Femur (tissue), 1 donor: ENCODE data around the gene ART1.

Source experiments
- DNase-seq: peaks from one replicate; pipeline ENCODE4 v3.0.0-alpha.2; 2017

ART1 gene

DNA sequence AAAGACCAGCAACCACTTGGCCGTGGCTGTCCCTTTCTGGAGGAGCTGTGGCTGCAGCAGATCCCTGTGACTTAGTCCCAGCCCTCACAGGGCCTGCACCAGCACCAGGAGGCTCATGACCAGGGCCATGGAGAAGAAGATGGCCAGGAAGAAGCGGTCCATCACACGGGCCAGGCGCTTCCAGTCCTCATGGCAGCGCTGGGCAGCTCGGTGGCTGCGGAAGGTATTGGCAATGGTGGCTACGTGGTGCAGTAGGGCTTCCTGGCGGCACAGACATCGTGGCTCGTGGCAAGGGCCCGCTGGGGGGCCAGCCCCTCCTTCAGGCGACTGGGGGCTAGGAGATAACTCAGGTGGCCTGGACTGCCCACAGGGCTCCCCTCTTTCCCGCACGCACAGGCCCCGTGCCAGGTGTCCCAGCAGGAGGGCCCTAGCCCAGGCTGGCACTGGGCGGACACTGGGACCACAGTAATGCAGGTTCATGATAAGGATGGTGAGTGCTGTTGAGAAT, 21.1 kb downstream of the ART1 start:
- no peak for DNase-seq

DNA sequence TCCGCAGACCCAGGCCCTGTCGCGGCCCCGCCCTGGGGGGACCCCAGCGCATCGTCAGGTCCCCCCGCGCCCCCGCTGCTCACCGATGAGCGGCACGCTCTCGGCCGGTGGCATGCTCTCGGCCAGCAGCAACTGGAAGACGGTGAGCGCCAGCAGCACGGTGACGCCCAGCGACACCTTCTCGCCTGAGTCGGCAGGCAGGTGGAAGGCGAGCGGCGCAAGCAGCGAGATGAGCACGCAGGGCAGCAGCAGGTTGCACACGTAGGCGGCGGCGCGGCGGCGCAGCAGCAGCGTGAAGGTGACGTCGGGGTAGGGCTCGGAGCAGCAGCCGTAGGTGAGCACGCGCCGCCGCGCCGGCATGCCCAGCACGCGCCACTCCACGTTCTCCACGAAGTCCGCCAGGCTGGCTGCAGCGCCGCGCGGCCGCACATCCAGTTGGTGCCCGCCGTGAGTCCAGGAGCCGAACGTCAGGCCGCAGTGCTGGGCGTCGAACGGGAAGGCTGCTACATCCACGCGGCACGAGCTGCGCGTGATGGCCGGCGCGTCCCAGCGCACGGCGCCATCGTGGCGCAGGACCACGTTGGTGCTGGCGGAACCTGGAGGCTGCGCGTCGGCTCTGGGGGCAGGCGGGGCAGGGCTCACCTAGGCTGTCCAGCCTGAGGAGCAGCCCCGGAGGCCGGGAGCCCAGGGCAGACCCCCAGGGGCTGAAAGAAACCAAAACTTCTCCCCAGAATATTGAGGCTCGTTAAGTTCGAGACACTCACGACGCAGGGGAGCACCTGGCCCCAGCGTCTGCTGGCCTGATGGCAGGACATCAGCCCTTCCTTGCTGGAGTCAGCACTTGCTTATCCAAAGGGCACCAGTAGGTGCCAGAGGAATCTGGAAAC, 22.5 kb downstream of the ART1 start:
- DNase-seq = no peak

DNA sequence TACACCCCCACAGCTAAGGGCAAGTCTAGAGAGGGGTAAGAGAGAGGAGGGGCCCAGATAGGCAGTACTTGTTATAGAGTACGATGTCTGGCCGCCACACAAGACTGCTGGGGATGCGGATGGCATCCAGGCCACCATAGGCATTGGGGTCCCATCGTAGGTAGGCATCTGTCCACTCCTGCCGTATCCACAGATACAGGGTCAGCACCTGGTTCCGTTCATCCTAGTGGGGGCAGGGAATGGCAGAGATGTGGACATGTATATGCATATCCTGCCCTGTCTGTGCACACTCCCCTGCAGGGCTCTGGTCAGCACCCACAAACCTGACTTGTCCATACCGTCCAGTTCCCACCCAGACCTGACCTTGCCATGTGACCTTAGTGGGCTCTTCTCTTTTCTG, 24.2 kb downstream of the ART1 start:
- no peak for DNase-seq

DNA sequence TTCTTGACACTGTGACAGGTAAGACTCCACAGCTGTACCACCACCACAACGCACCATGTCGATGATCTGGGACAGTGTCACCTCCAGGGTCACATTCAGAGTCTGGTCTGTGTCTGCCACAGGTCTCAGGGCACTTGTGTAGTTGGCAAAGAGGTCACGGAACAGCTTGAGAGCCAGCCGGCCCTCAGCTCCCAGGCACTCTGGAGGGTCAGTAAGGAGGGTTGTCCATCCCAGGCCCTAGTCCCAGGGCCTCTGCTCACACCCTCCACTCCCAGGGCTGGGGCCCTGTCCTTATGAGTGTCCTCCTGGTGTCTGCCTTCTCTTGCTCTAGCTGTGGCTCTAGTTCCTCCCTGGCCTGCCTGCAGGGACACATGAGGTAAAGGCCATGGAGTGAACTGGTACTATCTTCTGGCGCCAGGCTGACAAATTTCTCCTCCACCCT, 24.8 kb downstream of the ART1 start:
- no peak for DNase-seq

DNA sequence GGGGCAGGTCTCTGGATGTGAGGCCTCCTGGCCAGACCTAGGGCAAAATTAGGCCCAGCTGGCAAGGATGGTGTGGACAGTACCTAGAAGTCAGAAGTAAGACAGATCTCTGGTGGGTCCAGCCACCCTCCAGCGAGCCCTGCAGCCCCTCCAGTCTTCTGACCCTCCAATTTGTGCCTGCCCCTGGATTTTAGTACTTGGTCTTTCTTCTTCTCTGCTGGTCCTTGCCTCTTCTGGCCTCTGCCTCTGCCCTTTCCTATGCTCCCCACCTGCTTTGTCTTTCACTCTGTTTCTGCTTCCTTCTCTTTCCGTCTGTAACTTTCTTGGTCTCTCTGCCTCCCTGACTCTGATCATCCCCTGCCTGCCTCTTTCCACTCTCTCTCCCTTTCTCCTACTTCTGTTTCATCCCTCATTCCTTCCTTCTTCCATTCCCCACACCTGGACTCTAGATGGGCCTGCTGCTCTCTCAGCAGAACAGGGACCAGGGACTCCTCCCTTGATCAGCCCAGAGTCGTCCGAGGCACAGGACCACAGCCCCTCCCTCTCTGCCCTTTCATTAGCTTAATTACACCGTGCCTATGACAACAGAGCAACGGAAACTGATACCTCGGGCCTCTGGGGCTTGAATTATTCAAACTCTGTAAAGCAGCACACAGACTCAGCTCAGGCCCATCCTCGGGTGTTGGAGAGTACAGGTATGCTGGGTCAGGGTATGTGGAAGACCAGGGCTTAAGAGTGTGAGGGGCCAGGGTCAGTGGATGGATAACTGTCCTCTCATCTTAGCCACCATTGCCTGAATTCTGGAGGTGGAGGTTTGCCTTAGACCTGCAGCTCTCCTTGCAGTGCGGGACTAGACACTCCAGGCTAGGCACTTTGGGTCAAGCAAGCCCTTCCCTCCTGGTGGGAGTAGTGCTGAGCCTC, 26.7 kb downstream of the ART1 start, which contains the start of gene CHRNA10:
Gene CHRNA10, minus strand, starts transcription at position 51 of the 921 bp plus-strand sequence. CDS start 72 bp downstream, outside the sequence.
- no peak for DNase-seq

DNA sequence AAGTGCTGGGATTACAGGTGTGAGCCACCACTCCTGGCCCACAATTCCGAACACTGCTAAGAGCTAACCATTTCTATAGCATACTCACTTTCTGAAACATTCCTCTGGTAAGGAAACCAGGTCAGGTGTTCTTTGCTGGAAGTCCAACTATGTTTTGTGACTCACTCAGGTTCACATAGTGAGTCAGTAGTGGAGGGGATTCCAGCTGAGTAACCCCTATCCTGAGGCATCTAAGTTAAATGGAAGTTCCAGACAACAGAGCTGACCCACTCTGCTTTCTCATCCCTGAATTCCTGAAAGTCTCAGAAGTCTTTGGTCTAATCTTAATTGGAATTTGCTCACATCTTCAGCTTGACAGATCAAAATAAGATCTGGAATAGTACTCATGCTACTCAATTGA, 29.3 kb downstream of the ART1 start:
- DNase-seq = no peak

DNA sequence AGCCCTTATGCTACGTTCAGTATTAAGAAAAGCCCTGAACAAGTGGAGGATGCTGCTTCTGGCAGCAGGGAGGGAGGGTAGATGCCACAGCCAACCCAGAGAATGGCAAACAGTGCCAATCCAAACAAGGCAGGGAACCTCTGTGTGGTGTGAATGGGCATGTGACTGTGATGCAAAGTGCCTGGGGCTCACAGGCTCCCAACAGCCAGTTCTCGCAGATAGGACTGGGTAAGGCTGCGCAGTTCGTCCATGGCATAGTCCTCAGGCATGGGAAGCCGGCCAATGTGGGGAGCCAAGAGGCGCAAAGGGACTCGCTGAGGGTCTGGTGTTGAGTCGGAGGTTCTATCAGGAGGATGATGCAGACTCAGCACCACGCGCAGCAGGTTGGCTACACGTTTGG, 31.0 kb downstream of the ART1 start:
- no peak for DNase-seq

DNA sequence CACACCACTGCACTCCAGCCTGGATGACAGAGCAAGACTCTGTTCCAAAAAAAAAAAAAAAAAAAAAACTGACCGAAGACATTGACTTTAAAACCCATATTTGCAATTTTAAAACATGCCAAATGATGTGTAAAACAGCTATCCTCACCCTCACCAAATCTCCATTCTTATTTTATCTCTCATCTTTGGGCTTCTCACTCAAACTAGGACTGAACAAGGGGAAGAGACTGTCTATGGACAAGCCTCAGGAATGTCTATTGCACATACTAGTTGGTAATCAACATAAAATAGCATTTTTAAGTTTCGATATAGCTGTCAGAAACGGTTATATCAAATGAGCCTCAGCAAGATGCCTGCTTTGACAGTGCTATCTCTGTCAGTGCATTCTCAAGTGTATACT, 34.1 kb downstream of the ART1 start:
- DNase-seq = no peak

DNA sequence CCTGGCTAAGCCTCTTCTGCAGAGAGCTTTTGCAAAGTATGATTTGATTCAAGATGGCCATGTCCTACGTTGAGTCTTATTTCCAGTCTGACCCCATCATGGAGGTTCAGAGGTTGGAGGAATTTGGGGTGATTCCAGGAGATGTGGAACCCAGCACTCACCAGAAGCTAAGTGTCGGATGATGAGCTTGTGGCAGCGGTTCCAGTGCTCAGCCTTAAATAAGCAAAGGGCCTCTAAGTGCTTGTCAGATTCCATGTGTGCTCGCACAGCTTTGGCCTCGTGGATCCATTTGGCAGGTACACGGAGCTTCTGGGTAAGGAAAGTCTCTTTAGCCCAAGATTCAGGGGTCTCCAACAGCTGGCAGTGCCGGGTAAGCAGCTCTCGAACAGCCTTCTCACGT, 38.1 kb downstream of the ART1 start:
- DNase-seq = no peak

DNA sequence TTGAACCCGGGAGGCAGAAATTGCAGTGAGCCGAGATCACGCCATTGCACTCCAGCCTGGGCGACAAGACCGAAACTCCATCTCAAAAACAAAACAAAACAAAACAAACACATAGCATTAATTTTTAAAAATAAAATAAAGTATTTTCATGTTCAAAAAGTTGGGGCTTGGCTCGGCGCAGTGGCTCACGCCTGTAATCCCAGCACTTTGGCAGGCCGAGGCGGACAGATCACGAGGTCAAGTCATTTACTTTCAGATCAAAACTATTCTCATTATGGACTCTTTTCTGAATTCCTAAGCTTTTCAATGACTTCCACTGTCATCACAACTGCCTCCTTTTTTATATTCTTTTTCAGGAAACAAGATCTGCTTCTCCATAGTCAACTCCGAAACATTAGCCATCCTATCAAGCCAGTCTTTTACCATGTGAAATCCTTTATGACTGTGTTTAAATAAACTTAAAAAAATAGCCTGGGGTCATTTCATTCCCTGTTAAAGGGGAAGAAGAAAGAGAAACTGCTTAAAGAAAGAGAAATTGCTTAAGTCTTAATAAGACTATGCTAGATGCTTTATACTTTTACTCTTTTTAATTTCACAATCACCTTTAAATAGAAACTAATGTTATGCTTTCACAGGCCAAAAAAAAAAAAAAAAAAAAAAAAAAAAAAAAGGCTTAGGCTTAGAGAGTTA, 39.3 kb downstream of the ART1 start:
- DNase-seq = no peak

DNA sequence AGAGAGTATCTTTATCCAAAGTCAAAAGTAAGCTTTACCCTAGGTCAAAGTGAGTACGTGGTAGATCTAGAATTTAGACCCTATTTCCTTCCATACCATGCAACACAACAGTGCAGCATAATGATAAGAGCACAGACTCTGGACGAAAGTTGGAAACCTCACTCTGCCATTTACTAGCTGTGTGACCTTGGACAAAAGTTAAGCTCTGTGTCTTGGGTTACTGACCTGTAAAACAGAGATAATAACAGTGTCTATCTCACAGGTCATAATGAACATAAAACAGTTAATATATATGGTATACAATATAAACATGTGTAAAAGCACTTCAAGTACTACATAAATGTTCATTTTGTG, 39.9 kb downstream of the ART1 start:
- DNase-seq = no peak

DNA sequence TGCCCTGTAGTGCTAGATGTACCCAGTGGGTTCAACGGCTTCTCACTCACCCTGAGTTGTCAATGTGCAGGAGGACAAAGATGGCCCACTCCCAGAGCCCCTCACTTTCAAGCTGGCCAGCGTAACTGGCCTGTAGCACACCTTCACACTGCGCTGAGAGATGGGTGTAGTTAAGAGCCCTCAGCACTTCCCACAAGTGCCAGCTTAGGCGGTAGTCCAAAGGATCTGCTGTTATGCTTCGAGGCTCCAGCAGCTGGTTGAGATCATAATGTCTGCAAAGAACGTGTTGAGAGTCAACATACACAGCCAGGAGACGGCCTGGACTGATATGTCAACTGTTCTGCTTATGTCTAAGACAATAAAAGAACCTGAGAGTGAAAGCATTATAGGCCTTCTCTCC, 41.0 kb downstream of the ART1 start:
- DNase-seq = no peak

DNA sequence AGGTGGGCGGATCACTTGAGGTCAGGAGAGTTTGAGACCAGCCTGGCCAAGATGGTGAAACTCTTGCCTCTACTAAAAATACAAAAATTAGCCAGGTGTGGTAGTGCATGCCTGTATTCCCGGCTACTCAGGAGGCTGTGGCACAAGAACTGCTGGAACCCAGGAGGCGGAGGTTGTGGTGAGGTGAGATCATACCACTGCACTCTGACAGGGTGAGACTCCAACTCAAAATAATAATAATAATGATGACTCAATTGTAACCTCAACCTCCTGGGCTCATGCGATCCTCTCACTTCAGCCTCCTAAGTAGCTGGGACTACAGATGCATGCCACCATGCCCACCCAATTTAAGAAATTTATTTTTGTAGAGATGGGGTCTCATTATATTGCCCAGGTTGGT, 41.8 kb downstream of the ART1 start:
- no peak for DNase-seq

DNA sequence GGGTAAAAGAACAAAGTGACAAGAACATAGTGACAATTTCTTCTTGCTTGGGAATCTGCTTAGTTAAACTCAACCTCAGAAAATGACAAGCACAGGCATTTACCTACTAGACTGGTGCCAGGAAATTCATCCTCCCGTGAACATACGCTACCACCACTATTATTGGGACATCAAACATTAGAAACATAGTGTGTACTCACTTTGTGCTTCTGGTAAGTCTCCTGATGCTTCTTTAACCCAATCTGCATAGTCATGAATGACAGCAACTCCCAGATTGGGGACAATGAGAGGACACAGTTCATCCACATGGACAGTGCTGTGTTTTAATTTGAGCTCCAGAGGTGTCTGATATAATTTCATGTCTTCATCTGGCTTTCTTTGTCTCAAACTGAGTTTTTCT, 55.5 kb downstream of the ART1 start:
- no peak for DNase-seq

DNA sequence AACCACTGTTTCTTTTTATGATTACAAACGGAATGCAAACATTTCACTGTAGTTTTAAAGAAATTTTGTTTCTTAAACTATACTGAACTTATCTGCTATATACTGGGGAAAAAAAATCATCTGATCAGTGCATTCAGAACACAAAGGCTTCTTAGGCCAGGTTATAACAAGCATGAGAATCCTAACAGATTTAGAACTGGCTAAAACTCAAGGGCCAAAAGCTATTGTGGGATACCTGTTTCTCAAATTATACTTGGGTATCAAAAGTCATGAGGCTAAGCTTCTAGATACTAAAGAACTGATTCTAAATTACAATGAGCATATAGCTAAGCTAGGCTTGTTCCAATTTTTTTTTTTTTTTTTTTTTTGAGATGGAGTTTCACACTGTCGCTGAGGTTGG, 56.0 kb downstream of the ART1 start:
- DNase-seq = no peak

DNA sequence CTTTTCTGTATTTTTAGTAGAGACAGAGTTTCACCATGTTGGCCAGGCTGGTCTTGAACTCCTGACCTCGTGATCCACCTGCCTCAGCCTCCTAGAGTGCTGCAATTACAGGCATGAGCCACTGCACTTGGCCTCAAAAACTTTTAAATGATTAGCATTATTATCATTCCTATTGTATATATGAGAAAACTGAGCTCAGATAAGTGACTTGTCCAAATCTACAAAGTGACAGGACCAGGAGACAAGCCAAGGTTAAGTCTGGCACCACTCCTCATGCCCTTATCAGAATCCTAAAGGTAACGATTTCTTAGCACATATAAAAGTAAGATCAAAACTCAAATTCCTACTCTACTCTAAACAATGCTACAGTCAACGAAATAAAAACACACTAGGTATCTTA, 58.5 kb downstream of the ART1 start:
- DNase-seq = no peak

DNA sequence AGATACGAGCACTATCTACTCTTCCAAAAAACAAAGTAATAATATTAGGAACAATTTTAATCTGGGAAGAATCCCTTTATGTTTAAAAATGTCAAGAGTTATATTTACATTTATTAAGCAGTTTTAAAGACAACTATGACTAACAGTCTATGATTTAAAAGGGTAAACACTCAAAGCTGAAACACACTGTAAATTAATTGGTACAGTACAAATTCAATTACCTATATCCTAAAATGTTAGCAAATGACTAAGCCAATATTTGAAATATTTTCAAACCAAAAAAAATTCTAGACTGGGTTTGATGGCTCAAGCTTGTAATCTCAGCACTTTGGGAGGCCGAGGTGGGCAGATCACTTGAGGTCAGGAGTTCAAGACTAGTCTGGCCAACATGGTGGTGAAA, 62.2 kb downstream of the ART1 start:
- no peak for DNase-seq

DNA sequence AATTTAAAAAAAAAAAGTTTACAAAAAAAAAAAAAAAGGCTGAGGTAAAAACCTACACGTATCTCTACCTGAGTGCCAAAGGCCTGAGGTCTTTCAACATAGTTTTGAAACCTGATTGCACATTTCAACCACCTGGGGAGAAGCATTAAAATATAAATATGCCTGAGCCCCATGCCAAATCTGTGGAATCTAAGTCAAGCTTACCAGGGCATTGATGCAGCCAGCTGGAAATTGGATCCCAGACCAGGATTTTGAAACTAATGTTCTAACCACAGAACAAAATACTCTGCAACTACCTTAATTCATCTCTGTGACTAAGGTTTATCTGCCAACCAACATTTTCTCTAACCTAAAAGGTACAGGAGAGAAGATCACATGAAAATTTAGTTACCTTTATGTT, 65.0 kb downstream of the ART1 start:
- DNase-seq = no peak

DNA sequence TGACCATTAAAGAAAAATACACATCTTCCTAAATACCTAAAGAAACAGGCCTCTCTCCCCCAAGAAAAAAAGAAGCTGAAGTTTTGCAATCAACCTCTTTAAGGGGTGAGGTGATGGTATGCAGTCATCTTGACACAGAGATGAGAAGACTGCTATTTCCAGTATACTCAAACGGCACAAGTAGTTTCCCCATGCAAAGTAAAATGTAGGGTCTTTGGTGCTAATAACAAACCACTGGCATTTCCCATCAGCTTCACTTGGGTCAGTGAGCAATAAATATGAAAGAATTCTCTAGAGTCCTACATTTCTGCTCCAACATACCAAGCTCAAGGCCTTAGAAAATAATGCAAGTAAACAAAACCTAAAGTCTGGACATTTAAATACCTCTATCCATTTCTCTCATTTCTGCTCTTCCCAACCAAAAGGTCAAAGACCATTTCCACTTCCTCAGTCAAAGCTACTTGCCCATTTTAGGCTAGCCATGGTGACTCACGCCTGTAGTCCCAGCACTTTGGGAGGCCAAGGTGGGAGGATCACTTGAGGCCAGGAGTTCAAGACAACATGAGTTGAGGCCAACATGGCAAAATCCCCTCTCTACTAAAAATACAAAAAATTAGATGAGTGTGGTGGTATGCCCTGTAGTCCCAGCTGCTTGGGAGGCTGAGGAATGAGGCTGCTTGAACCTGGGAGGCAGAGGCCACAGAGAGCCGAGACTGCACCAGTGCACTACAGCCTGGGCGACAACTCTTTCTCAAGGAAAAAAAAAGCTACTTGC, 65.7 kb downstream of the ART1 start:
- DNase-seq = no peak

DNA sequence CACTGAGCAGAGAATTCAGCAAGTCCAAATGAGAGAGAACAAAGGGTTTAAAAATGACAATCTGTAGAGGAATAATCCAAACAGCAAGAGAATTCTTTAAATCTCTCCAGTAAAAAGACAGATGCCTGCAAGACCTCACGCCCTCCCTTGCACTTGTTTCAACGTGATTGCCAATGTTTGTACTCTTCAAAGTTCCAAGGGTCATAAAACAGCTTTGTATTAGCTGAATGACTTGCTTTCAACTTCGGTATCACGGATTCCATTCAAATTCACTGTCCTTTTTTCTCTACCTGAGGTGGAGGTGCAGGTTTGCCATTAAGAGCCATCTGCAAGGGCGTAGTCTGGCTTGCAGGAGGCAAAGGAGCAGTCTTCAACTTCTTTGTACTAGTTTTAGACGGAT, 67.3 kb downstream of the ART1 start:
- no peak for DNase-seq
